Measurements from ENCODE around the gene RBMS3. TPM values are rescaled to one million over a fixed set of nuclear protein-coding genes. Genes with fewer than 3 reads are reported as not detected.

The RBMS3 gene
- total and polyA plus RNA-seq, 2 of the 8 experiments (the other 6 are each of a cell fraction or from before 2014, with no cell fraction given): 3.7 to 6.9 TPM

- no peak for DNase-seq (ENCODE audit: low read depth in 1 of 2, low spot score in 2 of 2)
- no peak overlapping the region for H3K4me2 ChIP-seq (ENCODE audit: insufficient read depth in 1 of 2, low read depth in 2 of 2, low read length in 2 of 2)
- TF ChIP-seq CBX5 (IDR thresholded peaks at IDR 0.05; ENCODE audit: low read depth, low read length): no peak
- no peak for TF ChIP-seq CEBPB (IDR thresholded peaks at IDR 0.05; ENCODE audit: low read depth, low read length)
- no peak for TF ChIP-seq EZH2 (IDR thresholded peaks at IDR 0.05; ENCODE audit: low read depth, low read length, severe bottlenecking)
Measured at GRCh38 chr3:29705906-29706844, 425.3 kb downstream of the RBMS3 start.

More at GRCh38 chr3:29705906-29706844, 425.3 kb downstream of the RBMS3 start:
- H3K27me3 ChIP-seq (replicated peaks in 1 of 4; ENCODE audit: control insufficient read depth in 3 of 4, extremely low read depth in 1 of 4, insufficient read depth in 3 of 4, low read length in 3 of 4): no peaks in the 10 kb centered on the region
- H4K5ac ChIP-seq (ENCODE audit: insufficient read length, low read depth, low read length): no peak overlapping the region
- H3K27ac ChIP-seq (ENCODE audit: low read depth, low read length): no peak overlapping the region
- H3K9ac ChIP-seq (replicated peaks in 1 of 4; ENCODE audit: extremely low read depth in 1 of 4, low read depth in 3 of 4, low read length in 3 of 4): no peak overlapping the region
- no peak overlapping the region for H3K56ac ChIP-seq (replicated peaks; ENCODE audit: insufficient read length, low read depth, low read length)
- H3K36me3 ChIP-seq (ENCODE audit: control insufficient read depth in 2 of 4, insufficient read depth in 4 of 4, low read length in 3 of 4): peaks cover 0 to 5% (median 0%) of the 10 kb centered on the region in 4 experiments; a peak in 1 of 8 replicates
- no peaks in the 10 kb centered on the region for H3K23me2 ChIP-seq (ENCODE audit: low read depth, low read length)
- H3K18ac ChIP-seq (ENCODE audit: extremely low read depth, low read length): no peak overlapping the region
- H2BK15ac ChIP-seq (ENCODE audit: low read length): no peak overlapping the region
- no peak for FAIRE-seq
- peaks cover 0 to 6% (median 0%) of the 10 kb centered on the region in 4 experiments; a peak in 2 of 7 replicates for H3K4me1 ChIP-seq (replicated peaks in 1 of 4; ENCODE audit: control insufficient read depth in 3 of 4, insufficient read depth in 4 of 4, low read length in 3 of 4)
- no peaks in the 10 kb centered on the region for H3K79me2 ChIP-seq (ENCODE audit: control insufficient read depth in 1 of 2, insufficient read depth in 2 of 2, low read length in 2 of 2)
- H3K4me3 ChIP-seq (ENCODE audit: extremely low read depth in 1 of 4, insufficient read depth in 2 of 4, low read depth in 3 of 4, low read length in 4 of 4): no peak overlapping the region
- no peak overlapping the region for H3K23ac ChIP-seq (ENCODE audit: insufficient read length)
- CTCF ChIA-PET (ENCODE audit: partially characterized antibody): no interaction called here
- POLR2A ChIA-PET (ENCODE audit: partially characterized antibody): no interaction called here
- H2BK5ac ChIP-seq (ENCODE audit: low read depth, low read length): no peak overlapping the region
- no peaks in the 10 kb centered on the region for H3K79me1 ChIP-seq (ENCODE audit: low read depth, low read length)
- H4K20me1 ChIP-seq (replicated peaks in 1 of 2; ENCODE audit: control insufficient read depth in 1 of 2, insufficient read depth in 2 of 2, low read length in 2 of 2): no peaks in the 10 kb centered on the region
- no peak overlapping the region for H2AFZ ChIP-seq (ENCODE audit: low read length)
- no peak overlapping the region for H4K8ac ChIP-seq (ENCODE audit: extremely low read depth, insufficient read depth, low read length)
- H4K91ac ChIP-seq (replicated peaks; ENCODE audit: insufficient read length, low read length): no peak overlapping the region
- WGBS, 2 experiments (ENCODE audit: extremely low coverage in 1 of 2, insufficient coverage in 1 of 2, insufficient read length in 1 of 2, insufficient replicate concordance in 2 of 2, low coverage in 1 of 2, low lambda C conversion rate in 2 of 2, missing lambda C conversion rate in 1 of 2): 70% methylated on average over 3 of the region's 3 CpGs; no CpG with 5 or more reads in 1 of the 2 experiments
- H3K14ac ChIP-seq (ENCODE audit: insufficient read length): no peak overlapping the region
- peaks cover 0 to 9% of the 10 kb centered on the region in 2 experiments; a peak in 2 of 4 replicates for H3K9me3 ChIP-seq (ENCODE audit: insufficient read depth in 2 of 2, low read depth in 1 of 2, low read length in 1 of 2)
- H3K4ac ChIP-seq (replicated peaks; ENCODE audit: insufficient read length, low read depth, low read length): no peak overlapping the region
- no peak overlapping the region for H2BK12ac ChIP-seq (ENCODE audit: low read depth, low read length)
- no peak overlapping the region for H2BK20ac ChIP-seq (ENCODE audit: low read length)
- no peak overlapping the region for H2AK5ac ChIP-seq (ENCODE audit: low read depth, low read length)
- H2BK120ac ChIP-seq (replicated peaks; ENCODE audit: low read depth, low read length): no peak overlapping the region
